GM23248 (cell line): ENCODE data around the gene GALNT2. TPM values are rescaled to one million over a fixed set of nuclear protein-coding genes. Genes with fewer than 3 reads are reported as not detected.

Source experiments
- DNase-seq: peaks from one replicate; pipeline ENCODE4 v3.0.0-alpha.2; 2015
- H2AFZ ChIP-seq: fragments of 200-600 bp; sonication (generic); 2 replicates; pipeline ENCODE4 v1.6.1; 2016; ENCODE audit warnings: antibody characterized with exemption
- H3F3A ChIP-seq: fragments of 200-600 bp; sonication (generic); 2 replicates; pipeline ENCODE4 v1.6.1; 2016; ENCODE audit warnings: mild to moderate bottlenecking, antibody characterized with exemption, mixed run types; ENCODE audit not compliant: insufficient read depth
- H3K27ac ChIP-seq: fragments of 200-600 bp; sonication (generic); 2 replicates; pipeline ENCODE4 v1.5.1; 2016; ENCODE audit warnings: mild to moderate bottlenecking
- H3K27me3 ChIP-seq: fragments of 200-600 bp; sonication (generic); replicated peaks from 2 replicates; pipeline ENCODE4 v1.6.1; 2016; ENCODE audit warnings: mild to moderate bottlenecking; ENCODE audit not compliant: insufficient read depth
- H3K36me3 ChIP-seq: fragments of 200-600 bp; sonication (generic); 2 replicates; pipeline ENCODE4 v1.6.1; 2016; ENCODE audit warnings: low read depth, mild to moderate bottlenecking
- H3K4me1 ChIP-seq: fragments of 200-600 bp; sonication (generic); 2 replicates; pipeline ENCODE4 v1.6.1; 2016; ENCODE audit warnings: mild to moderate bottlenecking; ENCODE audit not compliant: insufficient read depth
- H3K4me2 ChIP-seq: fragments of 200-600 bp; sonication (generic); one replicate; pipeline ENCODE4 v1.6.1; 2016; ENCODE audit warnings: mild to moderate bottlenecking; ENCODE audit not compliant: unreplicated experiment
- H3K4me3 ChIP-seq: fragments of 200-600 bp; sonication (generic); 2 replicates; pipeline ENCODE4 v1.5.1; 2016; ENCODE audit warnings: mild to moderate bottlenecking
- H3K79me2 ChIP-seq: fragments of 200-600 bp; sonication (generic); 2 replicates; pipeline ENCODE4 v1.6.1; 2016; ENCODE audit warnings: mild to moderate bottlenecking; ENCODE audit not compliant: insufficient read depth
- H3K9ac ChIP-seq: fragments of 200-600 bp; sonication (generic); 2 replicates; pipeline ENCODE4 v1.6.1; 2016; ENCODE audit warnings: mild to moderate bottlenecking
- H3K9me2 ChIP-seq: fragments of 200-600 bp; sonication (generic); 2 replicates; pipeline ENCODE4 v1.6.1; 2016; ENCODE audit warnings: mixed run types, mild to moderate bottlenecking, moderate library complexity; ENCODE audit not compliant: insufficient read depth
- H3K9me3 ChIP-seq: fragments of 200-600 bp; sonication (generic); one replicate; pipeline ENCODE4 v1.6.1; 2017; ENCODE audit warnings: low read depth
- H4K20me1 ChIP-seq: fragments of 200-600 bp; sonication (generic); 2 replicates; pipeline ENCODE4 v1.6.0; 2016; ENCODE audit not compliant: insufficient read depth
- EZH2 ChIP-seq: fragments of 200-600 bp; sonication (generic); IDR thresholded peaks from 2 replicates; pipeline ENCODE4 v1.6.1; 2018; ENCODE audit warnings: antibody characterized with exemption, mild to moderate bottlenecking; ENCODE audit not compliant: insufficient read depth, poor library complexity, severe bottlenecking
- EZH2phosphoT487 ChIP-seq: fragments of 200-600 bp; sonication (generic); IDR thresholded peaks from 2 replicates; pipeline ENCODE4 v1.6.1; 2018; ENCODE audit warnings: antibody characterized with exemption, moderate library complexity, mild to moderate bottlenecking, low read depth; ENCODE audit not compliant: insufficient read depth
- WGBS, 2 experiments: methylation state at CpG; one replicate each; pipeline ENCODE4 v1.1.6; 2015 to 2017; ENCODE audit warnings: low lambda C conversion rate in 2 of 2, low coverage in 1 of 2; ENCODE audit errors: missing lambda C conversion rate in 2 of 2; 5-methylcytosine and 5-hydroxymethylcytosine counted together
- in situ Hi-C: fragments of 300-500 bp; cut with MboI; formaldehyde crosslinking; loops from 2 replicates; pipeline ENCODE4 v1.15.0; 2020
- polyA plus RNA-seq: library from polyadenylated mRNA; unstranded; fragments of >200 nt; fragmentation: Nextera tagmentation; extraction: Ambion mirVana; gene quantifications from 2 replicates; pipeline ENCODE4 v1.2.1, GENCODE V29; 2016
- total RNA-seq: library from RNA; depleted of rRNA; stranded (reverse); fragments of >200 nt; shearing (Covaris generic); gene quantifications from 2 replicates; pipeline ENCODE4 v1.2.3, GENCODE V29; 2014

GALNT2 gene
- total and polyA plus RNA-seq, 2 experiments from 2014 or later = 111 to 124 TPM

GRCh38 chr1:230048322-230048721 lies 18.7 kb upstream of the GALNT2 start:
- no peak overlapping the region for H3K27ac ChIP-seq
- H3K9me2 ChIP-seq = no peaks in the 10 kb centered on the region
- H3K4me3 ChIP-seq = no peak overlapping the region
- DNase-seq = no peak
- in situ Hi-C loops = no loop called here
- no peak overlapping the region for H3K4me2 ChIP-seq
- H3F3A ChIP-seq = no peaks in the 10 kb centered on the region
- WGBS, 2 experiments = 74 to 80% methylated on average over 2 of the region's 2 CpGs
- no peak for TF ChIP-seq EZH2
- no peak for TF ChIP-seq EZH2phosphoT487
- no peaks in the 10 kb centered on the region for H3K9me3 ChIP-seq
- no peak overlapping the region for H3K9ac ChIP-seq
- no peaks in the 10 kb centered on the region for H3K79me2 ChIP-seq
- H3K36me3 ChIP-seq = no peaks in the 10 kb centered on the region
- H3K4me1 ChIP-seq = no peaks in the 10 kb centered on the region
- H2AFZ ChIP-seq = no peak overlapping the region
- no peaks in the 10 kb centered on the region; the same call in 1 of the 2 replicates for H3K27me3 ChIP-seq
- H4K20me1 ChIP-seq = no peaks in the 10 kb centered on the region

DNA sequence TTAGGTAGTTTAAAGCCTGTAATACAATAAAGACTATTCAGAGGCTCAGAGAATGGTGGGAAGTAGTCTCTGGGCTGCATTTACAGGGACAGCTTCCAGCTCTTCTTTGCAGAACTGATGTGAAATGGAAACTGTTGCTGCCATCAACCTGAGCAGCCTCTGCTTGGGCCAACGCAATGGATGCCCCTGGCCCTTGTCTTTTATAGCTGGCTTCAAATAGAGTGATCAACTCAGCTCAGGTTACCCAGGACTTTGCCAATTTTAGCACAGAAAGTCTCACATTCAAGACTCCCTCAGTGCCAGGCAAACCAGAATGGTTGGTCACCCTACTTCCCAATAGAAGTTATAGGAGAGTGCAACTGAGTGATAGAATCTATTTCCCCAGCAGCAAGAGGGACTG lies 18.1 kb upstream of the GALNT2 start:
- no peaks in the 10 kb centered on the region for H3K4me1 ChIP-seq
- DNase-seq = no peak
- no peak overlapping the region for H3K4me2 ChIP-seq
- TF ChIP-seq EZH2 (no peak), EZH2phosphoT487 (no peak)
- no peaks in the 10 kb centered on the region for H3F3A ChIP-seq
- no peaks in the 10 kb centered on the region for H3K9me2 ChIP-seq
- H3K79me2 ChIP-seq = no peaks in the 10 kb centered on the region
- H4K20me1 ChIP-seq = no peaks in the 10 kb centered on the region
- no peaks in the 10 kb centered on the region for H3K36me3 ChIP-seq
- no peaks in the 10 kb centered on the region for H3K9me3 ChIP-seq
- in situ Hi-C loops = no loop called here
- H3K4me3 ChIP-seq = no peak overlapping the region
- no peaks in the 10 kb centered on the region for H3K27me3 ChIP-seq
- 67 to 81% methylated on average over 1 of the region's 1 CpG for WGBS, 2 experiments
- H3K27ac ChIP-seq = no peak overlapping the region
- no peak overlapping the region for H3K9ac ChIP-seq
- H2AFZ ChIP-seq = no peak overlapping the region

DNA sequence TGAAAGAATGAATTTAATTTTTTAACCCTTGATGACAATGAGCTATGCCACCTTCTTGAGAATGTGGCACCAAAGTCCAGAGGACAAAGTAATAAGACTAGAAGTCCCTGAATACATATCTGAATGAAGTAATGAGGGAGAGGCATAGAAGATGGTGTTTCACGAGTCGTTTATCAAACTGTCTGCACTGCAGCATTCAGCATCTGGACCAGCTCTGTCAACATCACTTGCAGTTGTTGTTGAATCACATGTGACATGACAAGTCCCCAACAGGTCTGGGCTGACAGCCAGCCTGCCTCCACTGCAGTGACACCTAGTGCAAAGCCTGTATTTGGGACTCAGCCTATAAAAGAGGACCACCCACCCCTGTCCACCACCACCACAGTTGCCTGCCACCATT lies 17.3 kb upstream of the GALNT2 start:
- H2AFZ ChIP-seq = no peak overlapping the region
- no peak overlapping the region for H3K9ac ChIP-seq
- no peak for DNase-seq
- no peaks in the 10 kb centered on the region for H4K20me1 ChIP-seq
- no peaks in the 10 kb centered on the region for H3K4me1 ChIP-seq
- H3K79me2 ChIP-seq = no peaks in the 10 kb centered on the region
- in situ Hi-C loops = no loop called here
- H3K9me3 ChIP-seq = no peaks in the 10 kb centered on the region
- no peaks in the 10 kb centered on the region for H3K36me3 ChIP-seq
- TF ChIP-seq EZH2phosphoT487 (no peak), EZH2 (no peak)
- H3F3A ChIP-seq = no peaks in the 10 kb centered on the region
- 0 to 4% methylated on average over 2 of the region's 2 CpGs for WGBS, 2 experiments
- H3K27ac ChIP-seq = no peak overlapping the region
- H3K4me2 ChIP-seq = no peak overlapping the region
- H3K4me3 ChIP-seq = no peak overlapping the region
- H3K27me3 ChIP-seq = no peaks in the 10 kb centered on the region
- no peaks in the 10 kb centered on the region for H3K9me2 ChIP-seq

DNA sequence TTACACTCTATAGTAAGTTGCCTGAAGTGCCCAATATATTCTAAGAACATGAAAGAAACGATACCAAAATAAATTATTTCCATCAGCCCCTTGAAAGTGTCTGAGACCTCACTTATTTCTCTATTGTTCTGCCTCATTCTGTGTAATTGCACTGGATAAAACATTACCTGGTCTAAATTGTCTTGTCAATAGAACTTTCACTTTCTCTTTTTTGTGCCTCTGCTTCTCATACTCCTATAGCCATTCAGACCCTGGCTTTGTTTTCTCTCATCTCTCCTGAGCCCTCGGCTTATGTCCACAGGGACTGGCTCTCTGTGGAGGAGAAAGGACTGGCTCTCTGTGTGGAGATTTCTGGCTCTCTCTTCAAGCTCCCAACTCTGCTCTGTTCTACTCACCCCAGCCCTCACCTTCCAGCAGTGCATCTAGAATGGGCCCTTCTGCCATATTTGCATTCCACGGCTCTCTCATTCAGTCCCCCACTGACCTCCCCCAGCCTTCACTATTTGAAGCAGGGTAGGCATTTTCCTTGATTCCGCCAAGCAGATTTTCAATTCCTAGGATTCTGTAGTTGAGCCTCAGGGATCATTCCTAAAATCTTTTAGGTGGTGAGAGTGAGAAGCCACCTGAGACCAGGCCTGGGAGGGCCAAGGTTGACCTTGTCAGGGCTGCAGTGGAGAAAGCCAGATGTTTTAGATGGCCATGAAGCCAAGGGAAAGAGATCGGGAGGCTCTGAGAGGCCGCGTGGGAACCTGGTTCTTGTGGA lies 15.9 kb upstream of the GALNT2 start:
- Histone ChIP-seq H3K4me3 (no peak overlapping the region), H3K79me2 (no peaks in the 10 kb centered on the region), H3K27me3 (no peaks in the 10 kb centered on the region), H3K9ac (no peak overlapping the region), H3K9me3 (no peaks in the 10 kb centered on the region), H3K9me2 (no peaks in the 10 kb centered on the region), H3K27ac (no peak overlapping the region), H3K4me2 (no peak overlapping the region), H4K20me1 (no peaks in the 10 kb centered on the region), H3K36me3 (no peaks in the 10 kb centered on the region), H2AFZ (no peak overlapping the region), H3F3A (no peaks in the 10 kb centered on the region), H3K4me1 (no peaks in the 10 kb centered on the region)
- 47 to 48% methylated on average over 7 of the region's 7 CpGs for WGBS, 2 experiments
- no peak for DNase-seq
- TF ChIP-seq EZH2phosphoT487 (no peak), EZH2 (no peak)
- in situ Hi-C loops = no loop called here

GRCh38 chr1:230052018-230052417 lies 15.0 kb upstream of the GALNT2 start:
- Histone ChIP-seq H3F3A (no peaks in the 10 kb centered on the region), H3K36me3 (no peaks in the 10 kb centered on the region), H3K4me1 (no peaks in the 10 kb centered on the region), H3K9ac (no peak overlapping the region), H3K9me3 (no peaks in the 10 kb centered on the region), H3K27ac (no peak overlapping the region), H3K79me2 (no peaks in the 10 kb centered on the region), H3K27me3 (peaks cover 6% of the 10 kb centered on the region; the same call in 1 of the 2 replicates), H3K4me2 (no peak overlapping the region), H3K4me3 (no peak overlapping the region), H3K9me2 (no peaks in the 10 kb centered on the region), H4K20me1 (no peaks in the 10 kb centered on the region), H2AFZ (no peak overlapping the region)
- 49 to 58% methylated on average over 2 of the region's 2 CpGs for WGBS, 2 experiments
- no peak for TF ChIP-seq EZH2
- in situ Hi-C loops = no loop called here
- DNase-seq = no peak
